Tibial nerve (tissue), 3 donors: Measurements from ENCODE around the gene C1QTNF9.
"Not testable (repeated sequence)": the region's sequence is repeated elsewhere in the genome, so short reads cannot be mapped to it uniquely, and the experiment has no call there.

Experiments
- POLR2A ChIP-seq, 2 donors: fragments of 450-650 bp; IDR thresholded peaks; one replicate each; pipeline ENCODE4 v1.6.1; 2017; ENCODE audit warnings: antibody characterized with exemption in 2 of 2, mild to moderate bottlenecking in 2 of 2, moderate library complexity in 2 of 2
- TF ChIP-seq, protein P1 (sequence below), 5 experiments: fragments of 200-600 bp in 3 of 5; fragments of 450-650 bp in 2 of 5; sonication (generic) in 3 of 5; IDR thresholded peaks; one replicate each; pipeline ENCODE4 v1.5.1; 2016 to 2019; ENCODE audit warnings: antibody characterized with exemption in 5 of 5, mild to moderate bottlenecking in 3 of 5, moderate library complexity in 2 of 5

DNA sequence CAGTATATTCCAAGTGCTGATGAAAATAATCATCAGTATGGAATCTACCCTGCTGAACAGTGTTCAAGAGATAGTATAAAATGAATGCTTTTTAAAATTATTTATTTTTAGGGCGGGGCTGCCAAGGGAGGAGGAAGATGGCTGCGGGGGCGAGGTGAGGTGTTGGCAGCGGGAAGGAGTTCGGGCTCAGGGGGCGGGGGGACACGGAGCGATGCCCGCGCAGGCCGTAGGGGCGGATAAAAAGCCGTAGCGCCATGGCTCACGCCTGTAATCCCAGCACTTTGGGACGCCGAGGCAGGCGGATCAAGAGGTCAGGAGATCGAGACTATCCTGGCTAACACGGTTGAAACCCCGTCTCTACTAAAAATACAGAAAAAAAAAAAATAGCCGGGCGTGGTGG lies 18.2 kb downstream of the C1QTNF9 start:
- TF ChIP-seq, protein P1, sequence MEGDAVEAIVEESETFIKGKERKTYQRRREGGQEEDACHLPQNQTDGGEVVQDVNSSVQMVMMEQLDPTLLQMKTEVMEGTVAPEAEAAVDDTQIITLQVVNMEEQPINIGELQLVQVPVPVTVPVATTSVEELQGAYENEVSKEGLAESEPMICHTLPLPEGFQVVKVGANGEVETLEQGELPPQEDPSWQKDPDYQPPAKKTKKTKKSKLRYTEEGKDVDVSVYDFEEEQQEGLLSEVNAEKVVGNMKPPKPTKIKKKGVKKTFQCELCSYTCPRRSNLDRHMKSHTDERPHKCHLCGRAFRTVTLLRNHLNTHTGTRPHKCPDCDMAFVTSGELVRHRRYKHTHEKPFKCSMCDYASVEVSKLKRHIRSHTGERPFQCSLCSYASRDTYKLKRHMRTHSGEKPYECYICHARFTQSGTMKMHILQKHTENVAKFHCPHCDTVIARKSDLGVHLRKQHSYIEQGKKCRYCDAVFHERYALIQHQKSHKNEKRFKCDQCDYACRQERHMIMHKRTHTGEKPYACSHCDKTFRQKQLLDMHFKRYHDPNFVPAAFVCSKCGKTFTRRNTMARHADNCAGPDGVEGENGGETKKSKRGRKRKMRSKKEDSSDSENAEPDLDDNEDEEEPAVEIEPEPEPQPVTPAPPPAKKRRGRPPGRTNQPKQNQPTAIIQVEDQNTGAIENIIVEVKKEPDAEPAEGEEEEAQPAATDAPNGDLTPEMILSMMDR (IDR thresholded peaks at IDR 0.05) = not testable (repeated sequence)
- TF ChIP-seq POLR2A (IDR thresholded peaks at IDR 0.05) = not testable (repeated sequence)
